ENCODE results near the gene FOXM1.
A peak's percentile ranks its signal among the peaks of the same experiment; 100 is the strongest.

Gene FOXM1

GRCh38 chr12:2835691-2836403, 41.1 kb downstream of the FOXM1 start:
- no peak for DNase-seq

- no peak for DNase-seq
Measured at GRCh38 chr12:2834581-2835491, 42.1 kb downstream of the FOXM1 start, which contains the start of gene NRIP2. TSS of gene NRIP2 (minus strand) at chr12:2835035. CDS start at chr12:2834983, 52 bp downstream.

GRCh38 chr12:2833810-2834209, 43.2 kb downstream of the FOXM1 start:
- DNase-seq = no peak

GRCh38 chr12:2833327-2833726, 43.6 kb downstream of the FOXM1 start:
- DNase-seq = no peak

GRCh38 chr12:2832550-2833127, 44.3 kb downstream of the FOXM1 start:
- no peak for DNase-seq

GRCh38 chr12:2829275-2829674, 47.7 kb downstream of the FOXM1 start:
- no peak for DNase-seq

GRCh38 chr12:2826721-2827515, 50.1 kb downstream of the FOXM1 start:
- no peak for DNase-seq

- no peak for DNase-seq
Measured at GRCh38 chr12:2826036-2826435, 50.9 kb downstream of the FOXM1 start.

- no peak for DNase-seq
Measured at GRCh38 chr12:2825132-2825531, 51.8 kb downstream of the FOXM1 start.

GRCh38 chr12:2824541-2824940, 52.4 kb downstream of the FOXM1 start:
- DNase-seq = no peak

- DNase-seq = no peak
Measured at GRCh38 chr12:2823483-2823882, 53.5 kb downstream of the FOXM1 start.

- DNase-seq = no peak
Measured at GRCh38 chr12:2820432-2820831, 56.5 kb downstream of the FOXM1 start.

GRCh38 chr12:2819810-2820209, 57.2 kb downstream of the FOXM1 start:
- no peak for DNase-seq

GRCh38 chr12:2813214-2814185, 63.5 kb downstream of the FOXM1 start:
- DNase-seq = peak; percentile 13

GRCh38 chr12:2812290-2813213, 64.4 kb downstream of the FOXM1 start, which contains the start of gene ITFG2:
TSS of gene ITFG2 (plus strand) at chr12:2812668. CDS start at chr12:2812761, 93 bp downstream.
- DNase-seq = peak; percentile 94

GRCh38 chr12:2811801-2812200, 65.2 kb downstream of the FOXM1 start:
- no peak for DNase-seq
